Globus pallidus (tissue), 1 donor: Measurements from ENCODE around the gene PTPRQ.
A peak's percentile ranks its signal among the peaks of the same experiment; 100 is the strongest.
"Not testable (repeated sequence)": the region's sequence is repeated elsewhere in the genome, so short reads cannot be mapped to it uniquely, and the experiment has no call there.

Experiments
- DNase-seq: peaks from one replicate; pipeline ENCODE4 v3.0.0-alpha.2; 2015; ENCODE audit warnings: low spot score

Gene PTPRQ

GRCh38 chr12:80443974-80444666 is at the start of gene PTPRQ:
Gene PTPRQ, plus strand, starts transcription at chr12:80444235. Its CDS starts 111 bp downstream, at chr12:80444346.
- DNase-seq = no peak

GRCh38 chr12:80400571-80400991 is 43.5 kb upstream of the PTPRQ start:
- DNase-seq = peak; percentile 6

GRCh38 chr12:80401191-80401590 is 42.8 kb upstream of the PTPRQ start:
- no peak for DNase-seq

- DNase-seq = no peak
Observed at GRCh38 chr12:80404629-80405028, 39.4 kb upstream of the PTPRQ start.

GRCh38 chr12:80406253-80406652 is 37.8 kb upstream of the PTPRQ start:
- DNase-seq = no peak

- DNase-seq = no peak
Observed at GRCh38 chr12:80411787-80412186, 32.2 kb upstream of the PTPRQ start.

GRCh38 chr12:80412343-80412953 is 31.6 kb upstream of the PTPRQ start:
- peak; percentile 39 for DNase-seq

- no peak for DNase-seq
Observed at GRCh38 chr12:80413462-80413861, 30.6 kb upstream of the PTPRQ start.

GRCh38 chr12:80415466-80415865 is 28.6 kb upstream of the PTPRQ start:
- DNase-seq = no peak

- DNase-seq = no peak
Observed at GRCh38 chr12:80419644-80420043, 24.4 kb upstream of the PTPRQ start.

- no peak for DNase-seq
Observed at GRCh38 chr12:80420075-80420474, 24.0 kb upstream of the PTPRQ start.

GRCh38 chr12:80422550-80422949 is 21.5 kb upstream of the PTPRQ start:
- no peak for DNase-seq

GRCh38 chr12:80432061-80432460 is 12.0 kb upstream of the PTPRQ start:
- DNase-seq = no peak

- DNase-seq = no peak
Observed at GRCh38 chr12:80441921-80442320, 2.1 kb upstream of the PTPRQ start.

- no peak for DNase-seq
Observed at GRCh38 chr12:80442426-80443222, 1.4 kb upstream of the PTPRQ start.

- DNase-seq = no peak
Observed at GRCh38 chr12:80445083-80445793, 1.2 kb downstream of the PTPRQ start.

GRCh38 chr12:80456513-80456912 is 12.5 kb downstream of the PTPRQ start:
- DNase-seq = no peak

GRCh38 chr12:80460972-80461371 is 16.9 kb downstream of the PTPRQ start:
- no peak for DNase-seq

- DNase-seq = not testable (repeated sequence)
Observed at GRCh38 chr12:80461851-80462250, 17.8 kb downstream of the PTPRQ start.

GRCh38 chr12:80469681-80470080 is 25.6 kb downstream of the PTPRQ start:
- no peak for DNase-seq

GRCh38 chr12:80470403-80470802 is 26.4 kb downstream of the PTPRQ start:
- DNase-seq = no peak

GRCh38 chr12:80472236-80472635 is 28.2 kb downstream of the PTPRQ start:
- DNase-seq = no peak
